Measurements from ENCODE around the gene EFNA2. TPM values are rescaled to one million over a fixed set of nuclear protein-coding genes. Genes with fewer than 3 reads are reported as not detected.
"Not testable (repeated sequence)": the region's sequence is repeated elsewhere in the genome, so short reads cannot be mapped to it uniquely, and the experiment has no call there.

The EFNA2 gene
- total RNA-seq (2014; rRNA removed; shearing (Covaris generic)), result 43.6 and 48.5 TPM in 2 replicates

DNA sequence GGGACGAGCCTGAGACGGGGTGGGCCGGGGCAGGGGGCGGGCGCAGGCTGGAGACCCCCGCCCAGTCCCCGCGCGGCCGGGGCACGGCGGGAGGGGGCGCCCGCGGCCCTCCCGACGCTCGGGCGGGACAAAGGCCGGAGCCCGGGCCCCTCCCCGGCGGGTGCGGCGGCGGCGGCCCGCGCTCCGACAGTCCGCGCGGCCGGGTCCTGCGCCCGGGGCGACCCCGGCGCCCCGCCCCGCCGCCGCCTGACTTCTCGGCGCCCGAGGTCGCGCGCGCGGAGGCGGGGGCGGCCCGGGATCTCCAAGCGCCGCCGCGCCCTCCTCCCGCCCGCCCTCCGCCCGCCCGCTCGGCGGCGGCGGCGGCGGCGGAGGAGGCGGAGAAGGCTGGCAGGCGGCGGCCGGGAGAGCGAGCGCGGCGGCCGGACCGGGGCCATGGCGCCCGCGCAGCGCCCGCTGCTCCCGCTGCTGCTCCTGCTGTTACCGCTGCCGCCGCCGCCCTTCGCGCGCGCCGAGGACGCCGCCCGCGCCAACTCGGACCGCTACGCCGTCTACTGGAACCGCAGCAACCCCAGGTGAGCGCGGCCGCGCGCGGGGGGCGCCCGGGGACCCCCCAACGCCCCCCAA lies at the start of gene EFNA2:
Gene EFNA2, plus strand, starts transcription at position 137 of the 624 bp plus-strand sequence. Its CDS starts 296 bp downstream, at position 433.
- DNase-seq (ENCODE audit: low spot score), result no peak

DNA sequence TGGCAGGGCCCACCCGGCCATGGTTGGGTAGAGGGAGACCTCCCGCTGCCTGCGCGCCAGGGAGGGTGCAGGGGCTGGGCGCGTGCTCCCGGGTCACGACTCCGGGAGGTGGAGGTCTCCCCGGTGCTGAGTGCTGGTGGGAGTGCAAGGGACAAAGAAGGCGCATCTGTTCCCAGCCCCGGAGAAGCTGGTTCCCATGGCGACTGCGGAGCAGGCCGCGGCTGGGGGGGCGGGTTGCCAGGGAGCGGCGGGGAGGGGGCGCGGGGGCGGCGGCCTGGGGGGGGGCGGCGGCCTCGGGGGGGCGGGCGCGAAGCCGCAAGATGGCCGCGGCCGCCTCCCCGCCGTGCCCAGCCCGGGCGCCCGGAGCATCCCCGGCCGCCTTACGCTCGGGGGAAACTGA lies 49.1 kb upstream of the EFNA2 start:
- DNase-seq (ENCODE audit: low spot score), result no peak

DNA sequence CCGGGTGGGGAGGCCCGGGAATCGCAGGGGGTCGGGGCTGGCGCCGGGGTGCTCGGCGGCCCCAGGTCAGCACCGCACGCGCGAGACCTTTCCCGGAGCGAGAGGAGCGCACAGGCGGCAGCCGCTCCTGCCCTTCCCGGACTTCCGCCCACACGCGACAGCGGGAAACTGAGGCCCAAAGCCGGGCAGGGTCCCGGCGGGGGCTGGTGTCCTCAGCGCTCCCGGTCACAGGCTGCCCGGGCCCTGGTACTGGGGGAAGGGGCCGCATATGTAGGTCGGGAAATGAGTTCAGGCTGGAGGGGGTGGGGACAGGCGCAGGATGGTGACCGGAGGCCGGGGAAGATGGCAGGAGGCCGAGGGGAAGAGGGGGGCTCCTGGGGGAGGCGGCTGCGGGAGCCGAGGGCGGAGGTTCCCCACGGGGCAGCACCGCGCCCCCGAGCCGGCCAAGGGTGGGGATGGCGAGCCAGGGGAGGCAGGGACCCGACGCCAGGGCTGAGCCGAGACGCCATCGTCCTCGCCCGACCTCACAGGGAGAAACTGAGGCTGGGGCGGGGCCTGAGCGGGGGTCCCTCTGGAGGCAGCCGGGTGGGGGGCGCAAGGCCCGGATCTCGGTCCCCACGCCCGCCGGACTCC lies 48.5 kb upstream of the EFNA2 start:
- DNase-seq (ENCODE audit: low spot score), result peak; percentile 0

DNA sequence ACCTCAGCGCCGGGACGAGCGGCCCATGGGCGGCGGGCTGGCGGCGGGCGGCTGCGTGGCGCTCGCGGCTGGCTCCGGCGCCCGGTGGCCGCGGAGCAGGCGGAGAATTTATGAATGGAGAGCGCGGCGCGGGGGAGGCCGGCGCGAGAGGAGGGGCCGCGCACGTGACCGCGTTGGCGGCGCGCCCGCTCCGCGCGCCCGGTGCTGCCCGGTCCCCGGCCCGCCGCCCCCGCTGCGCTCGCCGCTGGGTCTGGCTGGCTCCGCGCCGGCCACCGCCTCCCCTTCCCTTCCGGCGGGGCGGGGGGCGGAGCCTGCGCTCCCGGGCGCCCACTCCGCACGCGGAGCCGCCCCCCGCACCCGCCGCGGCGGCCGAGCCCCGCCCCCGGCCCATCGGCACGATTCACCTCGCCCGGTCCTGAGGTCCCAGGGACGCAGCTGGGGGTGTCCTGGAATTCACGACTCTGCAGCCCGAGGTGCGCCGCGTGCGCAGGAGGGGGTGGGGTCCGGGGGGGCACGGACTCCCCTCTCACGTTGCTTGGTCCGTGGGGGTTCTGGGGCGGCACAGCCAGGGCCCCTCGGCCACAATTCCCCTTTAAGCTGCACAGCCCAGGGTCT lies 47.8 kb upstream of the EFNA2 start, which contains the start of gene CBARP:
Gene CBARP, minus strand, starts transcription at position 252 of the 615 bp plus-strand sequence. CDS start 1,905 bp downstream, outside the sequence.
- peak; percentile 4 for DNase-seq (ENCODE audit: low spot score)

DNA sequence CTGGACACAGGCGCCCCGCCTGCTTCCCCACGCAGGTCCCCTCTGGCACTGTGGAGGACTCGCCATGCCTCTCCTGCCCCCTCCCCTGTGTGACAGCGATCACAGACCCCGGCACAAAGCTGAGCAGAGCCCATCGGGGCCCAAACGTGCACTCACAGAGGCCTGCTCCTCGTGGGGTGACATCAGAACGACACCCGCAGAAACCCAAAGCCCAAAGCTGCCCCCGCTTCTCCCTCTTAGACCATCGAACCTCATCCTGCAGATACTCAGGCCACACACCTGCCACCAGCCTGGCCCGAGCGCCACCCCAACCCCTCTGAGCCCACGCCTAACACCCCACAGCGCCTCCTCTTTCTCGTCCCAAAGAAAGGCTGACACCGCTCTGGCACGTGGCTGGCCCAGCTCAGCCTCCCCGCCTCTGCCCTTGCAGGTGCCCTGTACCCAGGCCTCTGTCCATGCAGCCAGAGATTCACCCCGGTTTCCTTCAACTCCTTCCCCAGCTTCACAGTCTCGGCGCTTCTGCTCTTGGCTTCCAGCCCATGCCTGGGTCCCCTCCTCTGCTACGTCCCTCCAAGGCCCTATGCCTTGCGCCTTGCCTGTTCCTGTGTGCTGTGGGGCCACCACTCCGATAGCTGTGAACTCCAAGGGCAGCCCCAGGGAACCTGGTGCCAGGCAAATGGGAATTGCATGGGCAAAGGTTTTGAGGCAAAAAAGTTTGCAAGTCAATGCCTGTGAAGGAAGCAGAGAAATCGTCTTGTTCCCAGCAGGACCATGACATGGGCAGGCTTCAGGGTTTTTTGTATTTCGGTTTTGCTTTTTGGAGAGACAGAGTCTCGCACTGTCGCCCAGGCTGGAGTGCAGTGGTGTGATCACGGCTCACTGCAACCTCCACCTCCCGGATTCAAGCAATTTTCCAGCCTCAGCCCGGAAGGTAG lies 47.0 kb upstream of the EFNA2 start:
- no peak for DNase-seq (ENCODE audit: low spot score)

DNA sequence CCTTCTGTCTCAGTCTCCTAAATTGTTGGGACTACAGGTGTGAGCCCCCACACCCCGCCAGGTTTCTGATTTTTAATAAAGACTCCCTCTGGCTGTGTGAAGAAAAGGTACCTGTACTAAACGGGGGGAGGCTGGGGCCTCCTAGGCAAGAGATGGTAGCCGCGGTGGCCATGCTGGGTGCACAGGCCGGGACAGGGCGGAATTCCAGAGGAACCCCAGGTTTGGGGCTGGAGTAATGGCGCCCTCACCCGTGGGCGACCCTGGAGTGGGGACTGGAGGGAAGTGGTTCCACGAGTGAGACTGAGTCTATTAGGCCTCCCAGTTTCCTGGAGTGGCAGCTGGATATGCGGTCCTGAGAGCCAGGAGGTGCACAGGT lies 46.3 kb upstream of the EFNA2 start:
- DNase-seq (ENCODE audit: low spot score), result no peak

DNA sequence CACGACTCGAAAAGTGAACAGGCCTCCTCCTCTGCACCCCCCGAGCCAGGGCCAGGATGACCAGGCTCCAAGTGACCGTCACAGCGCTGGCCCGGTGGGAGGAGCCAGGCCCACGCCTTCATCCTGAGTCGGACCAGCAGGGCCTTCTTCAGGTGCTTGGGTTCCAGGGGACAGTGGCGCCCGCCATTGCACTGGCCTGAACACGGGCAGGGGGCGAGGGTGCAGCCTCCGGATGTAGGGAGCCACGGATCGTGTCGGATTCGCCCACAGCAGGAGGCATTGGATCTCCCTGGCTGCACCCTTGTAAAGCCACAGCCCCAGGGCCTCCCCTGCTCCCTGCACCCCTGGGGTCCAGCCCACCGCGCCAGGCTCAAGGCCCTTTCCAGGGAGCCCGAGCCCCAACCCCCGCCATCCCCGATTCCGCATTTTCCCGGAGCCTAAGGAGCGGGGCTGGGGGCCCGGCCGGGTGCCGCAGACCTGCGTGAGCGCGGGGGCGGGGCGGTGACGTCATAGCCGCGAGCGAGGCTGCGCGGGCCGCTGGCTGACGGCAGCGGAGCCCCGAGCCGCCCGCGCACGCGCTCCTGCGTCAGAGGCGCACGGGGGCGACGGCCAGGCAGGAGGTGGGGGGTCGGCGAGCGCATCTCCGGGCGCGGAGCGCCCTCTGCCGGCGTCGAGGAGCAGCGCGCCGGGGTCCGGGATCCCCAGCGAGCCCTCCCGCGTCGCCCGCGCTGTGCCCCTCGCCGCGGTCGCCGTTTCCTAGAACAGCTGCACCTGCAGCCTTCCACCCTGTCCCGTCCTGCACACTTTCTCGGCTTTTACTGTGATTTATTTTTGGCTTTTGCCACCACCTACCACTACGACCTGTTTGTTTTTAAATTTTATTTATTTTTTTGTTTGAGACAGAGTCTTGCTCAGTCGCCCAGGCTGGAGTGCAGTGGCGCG lies 45.6 kb upstream of the EFNA2 start:
- peak; percentile 74 for DNase-seq (ENCODE audit: low spot score)

DNA sequence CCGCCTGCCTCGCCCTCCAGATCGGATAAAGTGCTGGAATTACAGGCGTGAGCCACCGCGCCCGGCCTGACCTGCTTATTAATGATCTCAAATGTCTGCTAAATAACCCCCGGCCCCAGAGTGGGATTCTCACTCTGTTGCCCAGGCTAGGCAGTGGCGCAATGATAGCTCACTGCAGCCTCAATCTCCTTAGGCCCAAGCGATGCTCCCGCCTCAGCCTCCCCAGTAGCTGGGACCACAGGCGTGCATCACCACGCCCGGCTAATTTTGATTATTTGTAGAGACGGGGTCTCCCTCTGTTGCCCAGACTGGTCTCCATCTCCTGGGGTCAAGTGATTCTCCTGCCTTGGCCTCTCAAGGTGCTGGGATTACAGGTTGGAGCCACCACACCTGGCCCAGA lies 44.7 kb upstream of the EFNA2 start:
- no peak for DNase-seq (ENCODE audit: low spot score)

DNA sequence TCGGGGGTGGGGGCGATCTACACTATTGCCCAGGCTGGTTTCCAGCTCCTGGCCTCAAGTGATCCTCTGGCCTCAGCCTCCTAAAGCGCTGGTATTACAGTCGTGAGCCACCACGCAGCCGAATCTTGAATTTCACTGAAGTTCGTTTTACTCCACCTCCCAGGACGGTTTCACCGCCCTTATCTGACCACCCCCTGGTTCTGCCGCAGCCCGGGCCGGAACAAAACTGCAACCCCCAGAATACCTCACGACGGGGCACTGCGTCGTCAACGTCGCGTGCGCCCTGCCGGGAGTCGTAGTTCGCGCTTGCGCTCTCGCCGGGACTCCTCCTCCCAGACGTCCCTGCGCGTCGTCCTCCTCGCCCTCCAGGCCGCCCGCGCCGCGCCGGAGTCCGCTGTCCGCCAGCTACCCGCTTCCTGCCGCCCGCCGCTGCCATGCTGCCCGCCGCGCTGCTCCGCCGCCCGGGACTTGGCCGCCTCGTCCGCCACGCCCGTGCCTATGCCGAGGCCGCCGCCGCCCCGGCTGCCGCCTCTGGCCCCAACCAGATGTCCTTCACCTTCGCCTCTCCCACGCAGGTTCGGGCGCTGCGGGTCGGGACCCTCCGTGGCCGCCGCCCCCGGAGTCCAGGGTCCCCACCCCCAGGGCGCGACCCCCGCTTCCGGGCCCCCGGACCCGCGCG lies 44.1 kb upstream of the EFNA2 start, which contains the start of gene ATP5F1D:
Gene ATP5F1D, plus strand, starts transcription at position 335 of the 679 bp plus-strand sequence. Its CDS starts 100 bp downstream, at position 435.
- peak; percentile 87 for DNase-seq (ENCODE audit: low spot score)

DNA sequence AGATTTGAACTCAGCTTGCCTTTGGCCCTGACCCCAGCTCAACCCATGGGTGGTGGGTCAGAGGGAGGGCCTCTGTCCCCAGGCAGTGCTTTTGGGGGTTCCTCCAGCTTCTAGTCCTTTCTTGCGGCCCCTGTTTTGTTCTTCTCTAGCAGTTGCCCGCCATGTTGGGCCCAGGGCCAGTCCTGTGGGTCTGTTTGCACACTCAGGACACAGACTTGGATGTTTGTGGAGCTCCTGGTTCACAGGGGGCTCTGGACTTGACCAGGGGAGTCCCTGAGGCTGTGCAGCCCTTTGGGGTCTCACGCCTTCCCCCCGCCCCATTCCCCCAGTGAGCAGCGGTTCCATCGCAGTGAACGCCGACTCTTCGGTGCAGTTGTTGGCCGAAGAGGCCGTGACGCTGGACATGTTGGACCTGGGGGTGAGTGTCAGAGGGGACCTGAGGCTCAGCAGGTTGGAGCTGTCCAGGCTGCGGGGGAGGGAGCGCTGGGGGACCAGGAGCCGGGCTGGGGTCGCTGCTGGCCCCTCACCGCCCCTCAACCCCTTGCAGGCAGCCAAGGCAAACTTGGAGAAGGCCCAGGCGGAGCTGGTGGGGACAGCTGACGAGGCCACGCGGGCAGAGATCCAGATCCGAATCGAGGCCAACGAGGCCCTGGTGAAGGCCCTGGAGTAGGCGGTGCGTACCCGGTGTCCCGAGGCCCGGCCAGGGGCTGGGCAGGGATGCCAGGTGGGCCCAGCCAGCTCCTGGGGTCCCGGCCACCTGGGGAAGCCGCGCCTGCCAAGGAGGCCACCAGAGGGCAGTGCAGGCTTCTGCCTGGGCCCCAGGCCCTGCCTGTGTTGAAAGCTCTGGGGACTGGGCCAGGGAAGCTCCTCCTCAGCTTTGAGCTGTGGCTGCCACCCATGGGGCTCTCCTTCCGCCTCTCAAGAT lies 41.6 kb upstream of the EFNA2 start:
- peak; percentile 79 for DNase-seq (ENCODE audit: low spot score)

DNA sequence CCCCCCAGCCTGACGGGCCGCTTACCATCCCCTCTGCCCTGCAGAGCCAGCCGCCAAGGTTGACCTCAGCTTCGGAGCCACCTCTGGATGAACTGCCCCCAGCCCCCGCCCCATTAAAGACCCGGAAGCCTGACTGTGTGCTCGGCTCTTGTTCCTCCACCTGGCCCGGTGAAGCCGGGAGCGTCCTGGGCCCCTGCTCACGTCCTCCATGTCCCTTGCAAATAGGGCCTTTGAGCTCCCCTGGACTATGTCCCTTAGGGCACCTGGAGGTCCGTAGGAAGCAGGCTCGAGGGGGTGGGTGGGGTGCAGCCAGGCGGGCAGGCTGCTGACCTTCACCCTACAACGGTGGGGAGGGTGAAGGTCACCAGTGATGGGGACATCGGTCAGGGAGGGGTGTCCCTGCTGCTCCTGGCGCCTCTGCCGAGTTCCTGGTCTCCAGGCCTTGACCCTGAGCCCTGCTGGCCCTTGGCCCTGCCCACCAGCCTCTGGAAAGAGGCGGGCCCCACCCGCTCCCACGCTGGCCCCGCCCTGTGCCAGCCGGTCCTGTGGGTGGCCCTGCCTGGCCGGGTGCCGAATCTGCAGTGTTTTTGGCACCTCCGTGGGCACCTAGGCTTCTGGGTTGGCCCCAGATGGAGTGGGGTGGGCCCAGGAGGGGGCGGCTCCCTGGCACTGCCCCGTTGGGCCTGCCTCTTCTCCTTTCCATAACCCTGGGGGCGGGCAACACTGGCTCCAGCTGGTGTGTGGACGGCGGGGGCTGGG lies 40.8 kb upstream of the EFNA2 start:
- peak; percentile 9 for DNase-seq (ENCODE audit: low spot score)

DNA sequence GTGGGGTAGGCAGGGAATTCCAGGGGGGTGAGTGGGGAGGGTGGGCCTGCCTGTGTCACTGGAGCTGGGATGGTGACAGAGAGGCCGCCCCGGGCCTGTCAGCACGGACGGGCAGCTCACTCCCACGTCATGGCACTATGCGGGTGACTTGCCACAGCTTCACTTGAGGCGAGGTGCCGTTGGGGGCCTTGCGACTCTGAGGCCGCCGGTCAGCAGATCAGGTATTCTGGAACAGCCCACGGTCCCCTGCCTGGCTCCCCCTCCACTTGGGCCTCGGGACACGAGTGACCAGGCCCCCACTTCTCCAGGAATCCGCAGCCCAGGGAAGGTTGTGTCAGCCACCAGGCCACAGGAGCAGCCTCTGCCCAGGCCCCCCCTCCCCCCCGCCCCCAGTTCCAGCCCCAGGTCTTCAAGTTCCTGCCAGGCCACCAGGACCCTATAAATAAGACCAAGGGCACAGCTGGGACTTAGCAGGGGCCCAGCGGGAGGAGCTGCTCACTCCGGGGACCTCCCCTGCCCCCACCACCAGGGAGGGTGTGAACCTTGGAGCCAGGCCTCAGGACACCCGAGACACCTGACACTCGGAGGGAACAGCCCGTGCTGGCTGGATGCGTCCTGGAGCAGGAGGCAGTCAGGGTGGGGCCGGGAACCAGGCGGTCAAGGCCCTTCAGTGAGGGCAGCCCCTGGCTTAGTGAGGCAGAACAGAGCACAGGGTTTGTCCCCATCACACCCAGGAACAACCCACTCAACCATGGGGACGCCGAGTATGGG lies 40.0 kb upstream of the EFNA2 start:
- DNase-seq (ENCODE audit: low spot score), result no peak

DNA sequence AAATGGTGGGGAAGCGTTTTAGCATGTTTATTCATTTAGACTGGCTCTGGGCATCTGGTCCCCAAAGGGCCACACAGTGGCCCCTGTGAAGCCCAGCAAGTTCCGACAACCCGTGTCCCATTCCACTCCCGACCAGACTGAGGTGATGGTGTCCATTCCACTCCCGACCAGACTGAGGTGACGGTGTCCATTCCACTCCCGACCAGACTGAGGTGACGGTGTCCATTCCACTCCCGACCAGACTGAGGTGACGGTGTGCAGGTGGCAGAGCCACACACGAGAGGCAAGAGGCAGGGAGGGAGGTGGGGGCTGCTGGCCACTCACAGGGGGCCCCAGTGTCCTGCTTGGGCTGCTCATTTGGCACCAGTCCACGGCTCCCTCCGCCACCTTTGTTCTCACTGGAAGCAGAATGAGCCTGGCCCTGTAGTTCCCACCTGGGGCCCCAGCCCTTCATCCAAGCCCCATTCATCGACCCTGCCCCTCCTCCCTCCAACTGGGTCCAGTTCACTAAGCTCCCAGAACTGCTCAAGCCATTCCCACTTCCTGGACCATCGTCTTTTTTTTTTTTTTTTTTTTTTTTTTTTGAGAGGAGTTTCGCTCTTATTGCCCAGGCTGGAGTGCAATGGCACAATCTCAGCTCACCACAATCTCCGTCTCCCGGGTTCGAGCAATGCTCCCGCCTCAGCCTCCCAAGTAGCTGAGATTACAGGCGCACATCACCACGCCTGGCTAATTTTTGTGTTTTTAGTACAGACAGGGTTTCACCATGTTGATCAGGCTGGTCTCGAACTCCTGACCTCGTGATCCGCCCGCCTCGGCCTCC lies 39.2 kb upstream of the EFNA2 start:
- not testable (repeated sequence) for DNase-seq (ENCODE audit: low spot score)

DNA sequence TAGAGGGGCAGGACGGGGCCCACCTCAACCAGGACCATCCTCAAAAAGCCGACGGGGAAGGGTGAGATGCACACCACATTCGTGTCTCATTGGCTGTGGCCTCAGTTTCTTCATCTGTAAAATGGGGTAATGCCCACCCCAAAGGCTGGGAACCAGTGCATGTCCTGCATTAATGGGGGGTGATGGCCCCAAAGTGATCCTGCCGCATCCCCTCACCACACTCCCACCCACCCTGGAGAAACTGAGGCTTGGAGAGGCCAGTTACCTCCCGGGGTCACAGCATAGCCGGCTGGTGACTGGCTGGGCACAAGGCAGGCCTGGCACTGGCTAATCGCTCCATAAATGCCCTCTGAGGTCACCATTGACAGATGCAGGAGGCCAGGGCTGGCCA lies 37.9 kb upstream of the EFNA2 start:
- DNase-seq (ENCODE audit: low spot score), result no peak

DNA sequence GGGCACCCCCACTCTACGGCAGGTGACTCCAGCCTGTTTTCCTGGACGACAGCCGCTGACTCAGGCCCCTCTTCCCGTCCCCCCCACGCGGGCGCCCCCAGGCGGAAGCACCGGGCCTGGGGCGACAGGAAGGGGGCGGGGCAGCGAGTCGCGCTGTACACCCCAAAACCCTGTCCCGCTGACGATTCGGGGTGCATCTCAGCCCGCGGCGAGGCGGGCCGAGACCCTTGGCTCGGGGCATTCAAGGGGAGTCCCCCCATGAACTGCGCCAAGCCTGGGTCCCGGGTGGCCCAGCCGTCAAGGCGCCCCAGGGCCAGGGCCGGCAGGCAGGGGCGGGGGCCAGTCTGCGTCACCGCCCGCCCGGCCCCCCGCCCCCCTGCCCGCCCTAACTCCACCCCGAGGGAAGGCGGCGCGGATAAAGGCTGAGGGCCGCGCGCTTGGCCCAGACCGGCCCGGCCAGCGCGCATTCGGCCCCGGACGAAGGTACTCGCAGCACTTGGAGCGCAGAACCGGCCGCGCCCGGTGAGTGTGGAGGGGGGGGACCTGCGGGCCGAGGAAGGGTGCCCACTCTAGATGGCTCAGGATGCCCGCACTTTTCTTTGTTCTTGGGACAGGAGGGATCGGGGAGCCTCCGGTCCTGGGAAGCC lies 37.4 kb upstream of the EFNA2 start, which contains the start of gene MIDN:
Gene MIDN, plus strand, starts transcription at position 445 of the 647 bp plus-strand sequence. CDS start 1,714 bp downstream, outside the sequence.
- DNase-seq (ENCODE audit: low spot score), result peak; percentile 80

Measured in HT-29 (cell line).